ENCODE measurements around the gene FGFBP2.
A peak's percentile ranks its signal among the peaks of the same experiment; 100 is the strongest.

Gene FGFBP2

DNA sequence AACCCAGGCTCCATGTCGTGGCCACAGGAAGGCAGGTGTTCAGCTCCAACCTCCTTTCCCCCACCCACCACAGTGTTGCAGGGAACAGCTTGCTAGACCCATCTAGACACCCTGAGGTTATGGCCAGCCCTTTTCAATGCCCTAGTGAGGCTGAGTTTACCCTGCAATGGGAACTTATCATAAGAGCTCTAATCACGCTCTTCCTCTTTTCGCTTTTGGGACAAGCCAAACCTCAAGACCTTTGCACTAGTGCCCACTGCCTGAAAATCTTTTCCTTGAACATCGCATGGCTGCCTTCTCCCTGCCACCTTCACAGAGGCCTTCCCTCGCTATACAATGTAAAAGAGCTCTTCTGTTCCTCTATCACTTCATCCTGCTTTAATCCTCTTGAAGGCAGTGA lies 2.4 kb upstream of the FGFBP2 start:
- DNase-seq: no peak

DNA sequence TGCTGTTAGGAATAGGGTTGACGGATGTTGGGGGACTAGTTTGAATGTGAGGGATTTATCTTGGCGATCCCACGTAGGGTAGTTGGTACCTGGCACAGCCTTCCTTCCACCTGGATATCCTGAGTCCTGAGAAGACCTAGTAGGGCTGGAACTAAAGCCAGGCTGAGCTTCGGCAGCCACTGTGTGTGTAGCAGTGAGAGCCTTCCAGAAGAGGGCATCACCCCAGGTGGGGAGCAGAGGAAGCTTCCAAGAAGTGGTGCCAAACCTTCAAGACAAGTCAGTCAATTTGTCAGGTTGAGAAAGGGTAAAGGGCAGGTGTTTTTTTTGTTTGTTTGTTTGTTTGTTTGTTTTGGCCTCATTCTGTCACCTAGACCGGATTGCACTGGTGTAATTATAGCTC lies 1.2 kb upstream of the FGFBP2 start:
- DNase-seq: peak; percentile 11

- peak; percentile 71 for DNase-seq
Measured at GRCh38 chr4:15963576-15963975, 601 bp upstream of the FGFBP2 start.

- no peak for DNase-seq
Measured at GRCh38 chr4:15961781-15962510, 1.0 kb downstream of the FGFBP2 start.

- DNase-seq: peak; percentile 33
Measured at GRCh38 chr4:15958562-15958961, 4.4 kb downstream of the FGFBP2 start.

DNA sequence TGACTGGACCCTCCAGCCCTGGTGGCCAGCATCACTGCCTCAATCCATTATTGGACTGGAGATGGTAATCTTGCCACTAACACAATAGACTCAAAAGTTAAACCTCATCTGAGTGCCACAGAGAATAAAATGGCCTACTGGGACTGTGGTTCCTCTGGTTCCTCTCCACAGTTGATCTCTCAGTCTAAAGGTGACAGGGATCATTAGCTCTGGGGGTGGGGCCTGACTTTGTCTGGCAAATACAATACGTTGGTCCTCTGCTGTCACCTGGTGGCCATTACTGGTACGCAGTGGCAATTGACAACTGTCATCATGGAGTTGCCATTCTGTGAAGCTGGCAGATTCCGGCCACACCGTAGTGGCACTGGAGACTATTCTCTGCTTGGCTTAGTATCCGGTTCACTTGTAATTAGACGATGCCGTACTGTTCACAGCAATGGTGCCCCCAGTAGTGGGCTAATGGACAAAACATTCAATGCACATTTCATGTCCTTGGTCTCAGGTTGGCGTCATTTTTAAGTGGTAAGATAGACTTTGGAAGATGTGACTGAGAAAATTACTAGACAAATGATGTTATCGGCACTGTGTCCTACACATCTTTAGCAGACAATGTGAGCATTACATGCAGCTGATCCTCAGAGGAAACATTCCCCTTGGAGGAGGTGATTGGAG lies 6.7 kb downstream of the FGFBP2 start:
- DNase-seq: peak; percentile 92

DNA sequence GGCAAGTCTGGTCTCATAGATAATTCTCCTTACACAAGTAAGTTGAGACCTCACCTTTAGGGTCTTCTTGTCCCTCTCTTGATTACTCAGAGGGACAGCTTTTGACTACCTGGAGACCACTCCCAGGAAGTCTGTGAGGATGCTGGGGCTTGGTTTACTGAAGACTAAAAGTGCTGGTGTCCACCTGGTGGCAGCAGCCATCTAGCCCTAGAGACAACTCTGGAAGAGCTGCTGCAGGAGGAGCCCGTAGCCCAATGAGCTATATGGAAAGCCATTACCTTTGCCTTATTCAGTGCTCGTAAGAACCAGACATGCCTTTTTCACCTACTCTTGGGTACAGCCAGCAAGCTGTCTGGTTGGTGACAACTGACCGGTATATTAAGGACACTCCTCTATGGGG lies 7.3 kb downstream of the FGFBP2 start:
- no peak for DNase-seq

DNA sequence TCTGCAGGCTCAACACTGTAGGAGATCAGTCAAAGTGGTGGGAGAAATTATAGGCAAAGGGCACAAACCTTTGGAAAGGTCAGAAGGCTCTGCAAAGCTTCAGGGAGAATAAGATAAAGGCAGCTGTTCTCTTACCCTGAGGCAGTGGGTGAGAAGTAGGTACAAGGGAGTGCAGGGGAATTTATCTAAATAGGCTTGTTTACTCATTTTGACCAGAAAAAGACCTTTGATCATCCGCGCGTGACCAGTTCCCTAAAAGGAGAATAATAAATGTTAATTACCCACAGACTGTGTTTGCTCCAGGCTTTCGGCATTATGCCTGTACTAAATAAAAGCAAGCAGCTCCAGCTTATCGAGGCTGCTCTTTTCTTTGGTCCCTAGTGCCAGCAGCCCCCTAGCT lies 9.3 kb downstream of the FGFBP2 start:
- DNase-seq: no peak

DNA sequence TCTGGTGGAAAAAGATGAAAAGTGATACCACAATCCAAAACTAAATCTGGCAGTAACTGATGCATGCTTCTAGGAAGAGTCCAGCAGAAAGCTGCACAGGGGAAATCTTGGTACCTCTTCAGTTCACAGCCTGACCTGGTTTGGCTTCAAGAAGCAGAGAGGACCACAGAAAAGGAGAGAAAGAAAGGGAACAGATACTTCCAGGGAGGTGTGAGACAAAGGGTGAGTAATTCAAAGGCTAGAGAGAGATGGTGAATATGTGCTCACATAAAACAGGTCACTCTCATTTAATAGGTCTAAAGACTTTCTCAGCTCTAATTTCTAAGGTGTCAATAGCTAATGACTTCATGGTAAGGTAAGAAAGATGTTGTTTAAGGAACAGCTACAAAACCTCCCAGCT lies 11.2 kb downstream of the FGFBP2 start:
- DNase-seq: no peak

- DNase-seq: no peak
Measured at GRCh38 chr4:15948826-15949225, 14.1 kb downstream of the FGFBP2 start.

GRCh38 chr4:15947684-15948083 lies 15.3 kb downstream of the FGFBP2 start:
- DNase-seq: no peak

DNA sequence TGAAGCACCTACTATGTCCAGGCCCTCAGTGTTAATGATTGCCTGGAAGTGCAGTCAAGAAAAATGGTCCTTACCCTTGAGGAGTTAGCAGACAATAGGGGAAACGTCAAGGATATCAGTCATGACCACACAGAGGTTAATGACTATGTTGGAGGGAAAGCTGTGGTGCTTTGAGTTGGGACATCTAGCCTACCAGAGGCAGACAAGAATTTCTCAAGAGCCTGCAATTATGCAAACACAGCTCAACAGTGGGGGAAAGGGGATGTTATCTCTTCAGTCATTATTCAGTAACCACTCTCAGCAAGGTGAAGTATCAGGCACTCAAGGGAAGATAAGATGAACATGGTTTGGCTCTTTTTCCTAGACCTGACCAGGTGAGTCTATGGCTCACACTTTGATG lies 17.5 kb downstream of the FGFBP2 start:
- DNase-seq: no peak

GRCh38 chr4:15944895-15945294 lies 18.1 kb downstream of the FGFBP2 start:
- DNase-seq: no peak

DNA sequence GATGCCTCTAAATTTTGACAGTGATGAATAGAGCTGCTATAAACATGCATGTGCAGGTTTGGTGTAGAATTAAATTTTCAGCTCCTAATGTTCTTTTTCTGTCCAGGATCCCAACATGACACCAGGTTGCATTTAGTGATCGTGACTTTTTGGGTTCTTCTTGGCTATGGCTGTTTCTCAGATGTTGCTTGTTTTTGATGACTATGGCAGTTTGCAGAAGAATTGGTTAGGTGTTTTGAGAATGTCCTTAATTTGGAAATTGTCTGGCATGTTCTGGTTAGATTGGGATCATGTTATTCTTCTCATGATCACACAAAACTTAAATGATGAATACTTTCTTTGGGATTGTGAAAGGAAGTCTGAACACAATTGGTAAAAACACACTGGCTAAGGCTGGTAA lies 20.7 kb downstream of the FGFBP2 start:
- no peak for DNase-seq

GRCh38 chr4:15938640-15939039 lies 24.3 kb downstream of the FGFBP2 start, which contains the start of gene FGFBP1:
Gene FGFBP1 (minus strand): TSS chr4:15938740. CDS start chr4:15936632, 2,108 bp downstream.
- DNase-seq: no peak

DNA sequence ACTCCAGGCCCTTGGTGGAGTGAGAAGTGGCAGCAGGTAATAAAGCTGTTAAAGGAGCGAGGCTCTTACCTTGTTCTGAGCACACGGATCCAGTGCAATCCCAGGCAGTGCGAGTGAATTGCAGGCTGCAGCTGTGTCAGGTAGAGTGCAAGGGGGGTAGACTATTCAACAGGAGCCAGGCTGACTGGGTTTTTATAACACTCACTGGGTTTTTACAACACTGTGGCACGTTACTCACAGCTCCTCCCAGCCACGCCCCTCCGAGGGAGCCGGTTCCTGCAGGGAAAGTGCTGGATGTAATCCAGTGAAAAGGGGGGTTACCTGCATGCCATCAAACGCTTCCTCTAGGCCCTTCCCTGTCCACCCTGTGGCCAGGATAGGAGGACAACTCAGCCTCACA lies 24.8 kb downstream of the FGFBP2 start:
- DNase-seq: no peak

DNA sequence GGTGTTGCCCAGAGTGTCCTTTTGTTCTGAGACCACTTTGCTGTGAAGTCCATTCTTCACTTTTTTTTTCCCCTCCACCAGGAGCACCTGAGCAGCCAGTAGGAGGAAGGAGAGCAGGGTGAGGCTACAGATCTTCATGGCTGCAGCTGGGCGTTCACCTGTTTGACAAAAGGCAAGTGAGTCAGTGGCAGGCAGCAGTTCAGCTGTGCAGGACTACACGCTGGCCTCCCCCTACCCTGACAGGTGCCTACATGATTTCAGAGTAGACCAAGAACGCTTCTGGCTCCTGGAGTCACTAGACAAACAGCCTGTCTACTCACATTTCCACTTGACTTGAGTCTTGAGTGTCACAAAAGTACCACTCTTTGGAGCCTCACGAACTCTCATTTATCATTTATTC lies 26.5 kb downstream of the FGFBP2 start:
- DNase-seq: no peak

GRCh38 chr4:15935504-15936402 lies 27.2 kb downstream of the FGFBP2 start:
- no peak for DNase-seq

DNA sequence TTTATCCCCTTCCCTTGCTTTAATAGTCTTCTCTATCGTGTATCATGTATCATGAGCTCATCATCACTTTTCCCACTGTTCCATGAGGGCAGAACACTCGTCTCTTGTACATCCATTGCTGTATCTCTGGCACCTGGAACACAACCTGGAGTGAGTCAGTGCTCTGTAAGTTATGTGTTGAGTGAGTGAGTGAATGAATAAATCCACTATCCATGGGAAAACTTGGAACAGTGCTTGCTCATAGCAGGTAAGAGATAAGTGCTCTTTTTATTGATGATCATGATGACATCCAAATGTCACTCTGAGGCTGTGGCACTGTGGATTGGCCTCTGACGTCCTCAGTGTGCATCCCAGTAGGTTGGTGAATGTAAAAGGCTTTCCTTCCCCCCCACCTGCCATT lies 28.7 kb downstream of the FGFBP2 start:
- DNase-seq: no peak

GRCh38 chr4:15931451-15932210 lies 31.3 kb downstream of the FGFBP2 start:
- DNase-seq: no peak

DNA sequence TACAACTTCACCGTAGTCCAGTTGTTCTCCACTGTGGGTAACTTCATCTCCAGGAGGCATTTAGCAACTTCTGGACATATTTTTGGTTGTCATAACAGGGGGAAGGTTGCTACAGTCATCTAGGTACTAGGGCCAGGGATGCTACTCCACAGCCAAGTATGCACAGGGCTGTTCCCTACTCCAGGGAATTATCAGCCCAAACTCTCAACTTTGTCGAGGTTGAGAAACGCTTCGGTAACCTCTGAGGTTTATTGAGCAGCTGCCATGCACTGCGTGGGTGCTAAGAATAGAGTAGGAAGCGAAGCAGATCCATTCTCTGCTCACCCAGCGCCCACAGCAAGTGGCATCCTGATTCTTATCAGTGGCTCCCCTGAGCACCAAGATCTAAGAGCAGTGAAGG lies 32.7 kb downstream of the FGFBP2 start:
- peak; percentile 7 for DNase-seq

GRCh38 chr4:15929540-15929939 lies 33.4 kb downstream of the FGFBP2 start:
- no peak for DNase-seq

DNA sequence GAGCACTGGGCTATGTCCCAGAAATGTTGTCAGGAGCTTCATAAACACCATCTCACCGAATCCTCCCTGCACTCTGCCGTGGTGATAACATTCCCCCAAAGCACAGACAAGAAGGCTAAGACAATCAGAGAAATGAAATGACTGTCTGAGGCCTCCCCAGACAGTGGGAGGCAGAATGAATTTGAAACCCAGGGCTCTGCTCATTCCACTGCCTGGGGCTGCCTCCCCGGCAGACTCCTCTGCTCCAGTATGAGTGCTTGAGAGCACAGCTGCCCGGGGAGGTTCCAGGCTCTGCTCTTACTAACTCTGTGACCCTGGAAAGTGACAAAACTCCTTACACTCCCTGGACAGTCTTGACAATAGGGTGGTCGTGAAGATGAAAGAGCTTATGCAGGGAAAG lies 34.1 kb downstream of the FGFBP2 start:
- DNase-seq: no peak
